Caco-2 (cell line): ENCODE data around the gene QSOX2. TPM values are rescaled to one million over a fixed set of nuclear protein-coding genes. Genes with fewer than 3 reads are reported as not detected.

Source experiments
- BruUV-seq: library from RNA; stranded (reverse); fragments of 400-500 nt; replicated peaks from 2 replicates; lab custom pipeline; 2021; lab: Mats Ljungman, UMichigan
- CTCF ChIA-PET: fragments of 300-600 bp; sonication (Branson Sonifier 250); formaldehyde crosslinking; loops from one replicate; lab custom pipeline; 2022; ENCODE audit warnings: antibody characterized with exemption; lab: Charles Lee
- POLR2A ChIA-PET: fragments of 300-600 bp; sonication (Branson Sonifier 250); formaldehyde crosslinking; loops from one replicate; lab custom pipeline; 2022; ENCODE audit warnings: antibody characterized with exemption; lab: Charles Lee
- DNase-seq, 2 experiments: peaks; one replicate each; pipeline versions ENCODE4 v3.0.0 to v3.0.0-alpha.2; 2020 to 2022
- H3K27me3 ChIP-seq: replicated peaks from 2 replicates; pipeline ENCODE4 v1.6.0; 2011; ENCODE audit warnings: low read length; ENCODE audit not compliant: control insufficient read depth, insufficient read depth
- H3K36me3 ChIP-seq: 2 replicates; pipeline ENCODE4 v1.5.1; 2011; ENCODE audit warnings: low read length; ENCODE audit not compliant: control insufficient read depth, insufficient read depth
- H3K4me1 ChIP-seq: fragments of 250-450 bp; sonication (Bioruptor Pico); 2 replicates; pipeline ENCODE4 v1.5.1; 2020; ENCODE audit warnings: mild to moderate bottlenecking
- H3K4me3 ChIP-seq: 2 replicates; pipeline ENCODE4 v1.5.1; 2011; ENCODE audit warnings: low read depth, mild to moderate bottlenecking, control low read depth, low read length
- H3K9me3 ChIP-seq: fragments of 250-450 bp; sonication (Bioruptor Pico); 2 replicates; pipeline ENCODE4 v1.5.1; 2020; ENCODE audit warnings: mild to moderate bottlenecking, moderate library complexity
- H3K27ac Mint-ChIP-seq: one replicate; pipeline ENCODE4 v1.8.0; 2022; ENCODE audit warnings: mixed read lengths; ENCODE audit not compliant: unreplicated experiment
- H3K27me3 Mint-ChIP-seq: one replicate; pipeline ENCODE4 v1.8.0; 2022; ENCODE audit warnings: mixed read lengths; ENCODE audit not compliant: insufficient read depth, unreplicated experiment
- H3K36me3 Mint-ChIP-seq: one replicate; pipeline ENCODE4 v1.8.0; 2022; ENCODE audit warnings: mild to moderate bottlenecking, mixed read lengths; ENCODE audit not compliant: insufficient read depth, unreplicated experiment
- H3K4me1 Mint-ChIP-seq: one replicate; pipeline ENCODE4 v1.8.0; 2022; ENCODE audit warnings: low read depth, mixed read lengths; ENCODE audit not compliant: unreplicated experiment
- H3K4me3 Mint-ChIP-seq: one replicate; pipeline ENCODE4 v1.8.0; 2022; ENCODE audit warnings: mild to moderate bottlenecking, moderate library complexity, mixed read lengths; ENCODE audit not compliant: unreplicated experiment
- H3K9me3 Mint-ChIP-seq: one replicate; pipeline ENCODE4 v1.8.0; 2022; ENCODE audit warnings: mixed read lengths; ENCODE audit not compliant: unreplicated experiment
- CTCF ChIP-seq, 2 experiments: fragments of 200-600 bp in 1 of 2; IDR thresholded peaks; 1 replicate in 1 of 2; 2 replicates in 1 of 2; pipeline versions ENCODE4 v1.5.1 to v1.8.0; 2011 to 2022; ENCODE audit warnings: antibody characterized with exemption in 1 of 2, control low read depth in 1 of 2, inconsistent platforms in 1 of 2, low read depth in 1 of 2, low read length in 1 of 2, mild to moderate bottlenecking in 1 of 2, moderate library complexity in 1 of 2; ENCODE audit not compliant: insufficient read depth in 1 of 2, severe bottlenecking in 1 of 2, unreplicated experiment in 1 of 2
- intact Hi-C: fragments of 100-400 bp; cut with micrococcal nuclease; formaldehyde crosslinking; loops from one replicate; pipeline ENCODE4 v1.10.0; 2022; ENCODE audit not compliant: unreplicated experiment
- total RNA-seq: library from RNA; stranded (reverse); gene quantifications from 2 replicates; pipeline ENCODE4 v1.2.3, GENCODE V29; 2022

QSOX2 gene
- total RNA-seq, 1 experiment from 2014 or later = 29.6 TPM

GRCh38 chr9:136187197-136187596 is 58.4 kb downstream of the QSOX2 start:
- Mint-ChIP-seq H3K4me1 (peaks cover 6% of the 10 kb centered on the region), H3K27ac (no peak overlapping the region), H3K36me3 (no peaks in the 10 kb centered on the region), H3K27me3 (no peaks in the 10 kb centered on the region), H3K9me3 (no peaks in the 10 kb centered on the region), H3K4me3 (no peak overlapping the region)
- intact Hi-C loops = no loop called here
- no peak for DNase-seq
- H3K27me3 ChIP-seq = no peaks in the 10 kb centered on the region
- no TSS peak for BruUV-seq
- no peaks in the 10 kb centered on the region for H3K36me3 ChIP-seq
- no peaks in the 10 kb centered on the region for H3K9me3 ChIP-seq
- no peak overlapping the region for H3K4me3 ChIP-seq
- TF ChIP-seq CTCF (IDR thresholded peaks at IDR 0.05; ENCODE audit: insufficient read depth in 1 of 2, low read depth in 1 of 2, low read length in 1 of 2, severe bottlenecking in 1 of 2, unreplicated experiment in 1 of 2) = no peak
- ChIA-PET POLR2A (no interaction called here), CTCF (no interaction called here)
- no peaks in the 10 kb centered on the region; the same call in 1 of the 2 replicates for H3K4me1 ChIP-seq

- CTCF ChIA-PET = interaction anchor here (0.7 kb wide), 1 partner anchor 16 kb away, joined by 3 read pairs; no protein-coding TSS in a partner anchor
- no peak for DNase-seq
- Mint-ChIP-seq H3K4me3 (no peak overlapping the region), H3K36me3 (no peaks in the 10 kb centered on the region), H3K4me1 (peaks cover 7% of the 10 kb centered on the region), H3K27ac (no peak overlapping the region), H3K27me3 (no peaks in the 10 kb centered on the region), H3K9me3 (no peaks in the 10 kb centered on the region)
- H3K4me1 ChIP-seq = no peaks in the 10 kb centered on the region; the same call in 1 of the 2 replicates
- no TSS peak for BruUV-seq
- TF ChIP-seq CTCF (IDR thresholded peaks at IDR 0.05; ENCODE audit: insufficient read depth in 1 of 2, low read depth in 1 of 2, low read length in 1 of 2, severe bottlenecking in 1 of 2, unreplicated experiment in 1 of 2) = no peak
- H3K4me3 ChIP-seq = no peak overlapping the region
- intact Hi-C loops = no loop called here
- POLR2A ChIA-PET = no interaction called here
- H3K27me3 ChIP-seq = no peaks in the 10 kb centered on the region
- no peaks in the 10 kb centered on the region for H3K9me3 ChIP-seq
- H3K36me3 ChIP-seq = no peaks in the 10 kb centered on the region
Observed at GRCh38 chr9:136186386-136186785, 59.2 kb downstream of the QSOX2 start.

GRCh38 chr9:136185596-136186366 is 59.8 kb downstream of the QSOX2 start:
- ChIA-PET CTCF (interaction anchor here (0.7 kb wide), 1 partner anchor 15 kb away, joined by 3 read pairs; no protein-coding TSS in a partner anchor), POLR2A (interaction anchor here (0.6 kb wide), 1 partner anchor 13 kb away, joined by 4 read pairs; no protein-coding TSS in a partner anchor)
- H3K36me3 Mint-ChIP-seq = no peaks in the 10 kb centered on the region
- no peak overlapping the region for H3K27ac Mint-ChIP-seq
- H3K9me3 ChIP-seq = no peaks in the 10 kb centered on the region
- peaks cover 7% of the 10 kb centered on the region for H3K4me1 Mint-ChIP-seq
- no peak for TF ChIP-seq CTCF (IDR thresholded peaks at IDR 0.05; ENCODE audit: insufficient read depth in 1 of 2, low read depth in 1 of 2, low read length in 1 of 2, severe bottlenecking in 1 of 2, unreplicated experiment in 1 of 2)
- no peak for DNase-seq
- H3K4me3 ChIP-seq = no peak overlapping the region
- no peaks in the 10 kb centered on the region; the same call in 1 of the 2 replicates for H3K4me1 ChIP-seq
- no peaks in the 10 kb centered on the region for H3K36me3 ChIP-seq
- no peaks in the 10 kb centered on the region for H3K27me3 ChIP-seq
- H3K9me3 Mint-ChIP-seq = no peaks in the 10 kb centered on the region
- no peaks in the 10 kb centered on the region for H3K27me3 Mint-ChIP-seq
- no peak overlapping the region for H3K4me3 Mint-ChIP-seq
- no TSS peak for BruUV-seq
- intact Hi-C loops = no loop called here
